Duodenal mucosa (tissue), 2 donors: Measurements from ENCODE around the gene SLC25A48.
"Not testable (repeated sequence)": the region's sequence is repeated elsewhere in the genome, so short reads cannot be mapped to it uniquely, and the experiment has no call there.

Source experiments
- H3K27ac ChIP-seq: one replicate; pipeline ENCODE4 v1.7.0; 2013; ENCODE audit warnings: low read depth, low read length
- H3K27me3 ChIP-seq, 2 donors: one replicate each; pipeline ENCODE4 v1.7.0; 2013; ENCODE audit warnings: low read length in 2 of 2, control low read depth in 1 of 2; ENCODE audit not compliant: insufficient read depth in 2 of 2, control insufficient read depth in 1 of 2
- H3K36me3 ChIP-seq, 2 donors: one replicate each; pipeline ENCODE4 v1.7.0; 2013; ENCODE audit warnings: low read length in 2 of 2, control low read depth in 1 of 2; ENCODE audit not compliant: insufficient read depth in 2 of 2, control insufficient read depth in 1 of 2
- H3K4me1 ChIP-seq, 2 donors: one replicate each; pipeline ENCODE4 v1.7.0; 2013; ENCODE audit warnings: low read length in 2 of 2, control low read depth in 1 of 2; ENCODE audit not compliant: insufficient read depth in 2 of 2, control insufficient read depth in 1 of 2
- H3K4me3 ChIP-seq, 2 donors: one replicate each; pipeline ENCODE4 v1.7.0; 2013; ENCODE audit warnings: low read length in 2 of 2, low read depth in 1 of 2
- H3K9ac ChIP-seq, 2 donors: one replicate each; pipeline ENCODE4 v1.7.0; 2013; ENCODE audit warnings: low read length in 2 of 2, low read depth in 1 of 2
- H3K9me3 ChIP-seq, 2 donors: one replicate each; pipeline ENCODE4 v1.7.0; 2013; ENCODE audit warnings: low read length in 2 of 2, control low read depth in 1 of 2; ENCODE audit not compliant: control insufficient read depth in 1 of 2

The SLC25A48 gene

DNA sequence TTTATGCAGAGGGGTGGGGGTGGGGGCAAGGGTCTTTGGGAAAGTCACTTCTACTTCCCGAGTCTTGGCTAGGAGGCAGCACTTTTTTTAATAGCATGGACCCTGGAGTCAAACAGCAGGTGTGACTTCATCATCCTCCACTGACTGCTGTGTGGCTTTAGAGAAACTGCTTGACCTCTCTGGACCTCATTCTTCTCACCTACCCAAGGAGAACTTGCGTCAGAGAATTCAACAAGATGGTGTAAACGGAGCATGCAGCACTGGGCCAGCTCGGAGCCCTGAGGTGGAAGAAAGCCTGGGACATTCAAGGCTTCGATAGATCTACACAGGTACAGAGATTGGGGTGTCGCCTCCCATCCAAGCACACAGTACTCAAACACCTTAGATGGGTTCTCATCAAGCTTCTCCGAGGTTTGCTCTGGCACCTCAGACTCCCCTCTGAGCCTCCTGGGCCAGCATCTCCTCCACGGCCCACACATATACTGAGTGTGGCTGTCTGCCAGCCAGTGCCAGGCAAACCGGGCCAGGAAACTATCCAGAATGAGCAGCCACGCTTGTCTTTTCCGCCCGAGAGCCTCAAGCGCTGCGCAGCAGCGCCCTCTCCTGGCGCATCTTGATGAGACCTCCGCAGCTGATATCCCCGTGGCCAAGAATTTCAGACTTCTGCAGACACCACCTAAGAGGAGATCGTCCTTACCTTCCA lies 4.6 kb upstream of the SLC25A48 start:
- Histone ChIP-seq H3K9ac (no peak overlapping the region), H3K4me1 (no peaks in the 10 kb centered on the region), H3K36me3 (no peaks in the 10 kb centered on the region), H3K27me3 (peaks cover 4 to 19% of the 10 kb centered on the region in 2 donors), H3K9me3 (no peaks in the 10 kb centered on the region), H3K4me3 (no peak overlapping the region), H3K27ac (no peak overlapping the region)

DNA sequence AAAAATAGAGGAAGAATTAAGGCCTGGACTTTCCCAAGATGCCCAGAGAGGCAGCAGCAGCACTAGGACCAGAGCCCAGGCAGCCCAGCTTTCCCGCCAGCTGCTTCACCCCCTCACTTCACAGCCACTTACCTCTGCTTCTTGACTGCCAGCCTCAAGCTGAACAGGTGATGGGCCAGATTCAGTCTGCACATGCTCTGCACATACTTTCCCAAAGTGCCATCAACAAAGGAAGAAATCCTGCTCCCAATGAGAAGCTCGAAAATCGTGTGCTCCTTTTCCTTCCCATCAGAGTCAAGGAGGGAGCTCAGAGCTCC lies 4.1 kb upstream of the SLC25A48 start:
- no peaks in the 10 kb centered on the region for H3K4me1 ChIP-seq
- H3K9me3 ChIP-seq, result no peaks in the 10 kb centered on the region
- no peak overlapping the region for H3K9ac ChIP-seq
- H3K27ac ChIP-seq, result no peak overlapping the region
- no peaks in the 10 kb centered on the region for H3K36me3 ChIP-seq
- H3K27me3 ChIP-seq, result peaks cover 8 to 19% of the 10 kb centered on the region in 2 donors
- H3K4me3 ChIP-seq, result no peak overlapping the region

- H3K4me3 ChIP-seq, result no peak overlapping the region
- H3K9ac ChIP-seq, result no peak overlapping the region
- no peak overlapping the region for H3K27ac ChIP-seq
- peaks cover 9 to 21% of the 10 kb centered on the region in 2 donors for H3K27me3 ChIP-seq
- H3K9me3 ChIP-seq, result no peaks in the 10 kb centered on the region
- no peaks in the 10 kb centered on the region for H3K36me3 ChIP-seq
- H3K4me1 ChIP-seq, result no peaks in the 10 kb centered on the region
These were observed 3.6 kb upstream of the SLC25A48 start for GRCh38 chr5:135830876-135831275.

DNA sequence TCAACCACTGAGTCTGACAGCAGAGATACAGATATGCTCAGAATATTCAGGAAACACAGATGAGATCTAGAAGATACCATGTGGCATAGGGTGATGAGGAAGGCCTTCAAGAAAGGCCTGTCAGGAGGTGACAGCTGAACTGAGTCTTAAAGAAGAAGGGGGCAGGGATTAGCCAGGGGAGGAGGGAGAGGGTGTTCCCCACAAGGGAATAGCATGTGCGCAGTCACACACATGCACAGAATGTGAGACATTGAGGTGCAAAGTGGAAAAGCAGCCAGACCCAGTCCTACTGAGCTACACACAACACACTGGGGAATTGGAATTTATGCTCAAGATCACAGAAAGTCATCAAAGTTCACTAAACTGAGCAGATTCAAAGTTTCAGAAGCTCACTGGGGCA lies 3.0 kb upstream of the SLC25A48 start:
- no peaks in the 10 kb centered on the region for H3K36me3 ChIP-seq
- no peaks in the 10 kb centered on the region for H3K9me3 ChIP-seq
- no peak overlapping the region for H3K9ac ChIP-seq
- peaks cover 9 to 21% of the 10 kb centered on the region in 2 donors for H3K27me3 ChIP-seq
- H3K4me1 ChIP-seq, result no peaks in the 10 kb centered on the region
- H3K4me3 ChIP-seq, result no peak overlapping the region
- H3K27ac ChIP-seq, result no peak overlapping the region

- no peaks in the 10 kb centered on the region for H3K36me3 ChIP-seq
- no peak overlapping the region for H3K9ac ChIP-seq
- H3K27ac ChIP-seq, result no peak overlapping the region
- no peaks in the 10 kb centered on the region for H3K4me1 ChIP-seq
- peaks cover 9 to 21% of the 10 kb centered on the region in 2 donors for H3K27me3 ChIP-seq
- no peak overlapping the region for H3K4me3 ChIP-seq
- H3K9me3 ChIP-seq, result no peaks in the 10 kb centered on the region
These were observed 2.5 kb upstream of the SLC25A48 start for GRCh38 chr5:135831851-135832555.

GRCh38 chr5:135832941-135833920 lies 1.2 kb upstream of the SLC25A48 start:
- Histone ChIP-seq H3K27ac (no peak overlapping the region), H3K9ac (no peak overlapping the region), H3K27me3 (peaks cover 9 to 21% of the 10 kb centered on the region in 2 donors), H3K4me1 (no peaks in the 10 kb centered on the region), H3K9me3 (peaks cover 0 to 2% of the 10 kb centered on the region in 2 donors), H3K4me3 (no peak overlapping the region), H3K36me3 (no peaks in the 10 kb centered on the region)

- Histone ChIP-seq H3K9me3 (peaks cover 0 to 4% of the 10 kb centered on the region in 2 donors), H3K9ac (peak overlapping the region; percentile 59 to 63), H3K4me1 (no peaks in the 10 kb centered on the region), H3K27ac (no peak overlapping the region), H3K36me3 (no peaks in the 10 kb centered on the region), H3K4me3 (peak overlapping the region; percentile 62 to 69), H3K27me3 (peaks cover 9 to 21% of the 10 kb centered on the region in 2 donors)
These were observed 363 bp upstream of the SLC25A48 start for GRCh38 chr5:135833961-135834638.

DNA sequence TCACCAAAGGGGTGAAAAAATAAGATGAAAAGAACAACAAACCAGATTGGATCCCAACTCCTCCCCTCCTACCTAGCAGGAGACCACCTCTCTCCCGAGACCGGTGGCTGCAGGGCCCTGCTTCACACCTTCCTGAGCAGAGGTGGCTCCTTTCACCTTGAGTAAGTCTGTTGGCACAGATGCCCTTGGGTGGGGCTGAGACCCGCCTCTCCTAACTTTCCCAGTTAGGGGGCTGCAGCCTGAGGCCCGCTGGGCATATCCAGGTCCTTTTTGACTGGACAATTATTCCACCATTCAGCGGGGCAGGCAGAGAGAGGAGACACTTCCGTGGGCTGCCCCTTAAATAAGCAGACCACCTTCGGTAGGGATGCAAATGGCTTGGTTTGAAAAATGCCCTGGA lies 1.3 kb downstream of the SLC25A48 start:
- no peaks in the 10 kb centered on the region for H3K4me1 ChIP-seq
- H3K9ac ChIP-seq, result peak overlapping the region in 1 of 2 donors; percentile 63
- peaks cover 9 to 16% of the 10 kb centered on the region in 2 donors for H3K27me3 ChIP-seq
- peak overlapping the region in 1 of 2 donors; percentile 69 for H3K4me3 ChIP-seq
- peaks cover 0 to 4% of the 10 kb centered on the region in 2 donors for H3K9me3 ChIP-seq
- H3K27ac ChIP-seq, result no peak overlapping the region
- no peaks in the 10 kb centered on the region for H3K36me3 ChIP-seq

DNA sequence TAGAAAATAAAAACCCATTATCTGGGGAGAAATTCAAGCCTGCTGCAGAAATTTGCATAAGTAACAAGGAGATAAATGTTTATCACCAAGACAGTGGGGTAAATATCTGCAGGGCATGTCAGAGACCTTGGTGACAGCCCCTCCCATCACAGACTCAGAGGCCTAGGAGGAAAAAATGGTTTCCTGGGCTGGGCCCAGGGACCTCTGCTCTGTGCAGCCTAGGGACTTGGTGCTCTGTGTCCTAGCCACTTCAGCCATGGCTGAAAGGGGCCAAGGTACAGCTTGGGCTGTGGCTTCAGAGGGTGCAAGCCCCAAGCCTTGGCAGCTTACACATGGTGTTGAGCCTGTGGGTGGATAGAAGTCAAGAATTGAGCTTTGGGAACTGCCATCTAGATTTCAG lies 3.9 kb downstream of the SLC25A48 start:
- H3K9ac ChIP-seq, H3K4me3 ChIP-seq, H3K27ac ChIP-seq, H3K4me1 ChIP-seq, H3K36me3 ChIP-seq, H3K9me3 ChIP-seq: not testable (repeated sequence)
- peaks cover 5 to 12% of the 10 kb centered on the region in 2 donors for H3K27me3 ChIP-seq
